Activated T-cell treated with anti-CD3 and anti-CD28 coated beads, Interleukin-2, amount 50 U/mL, for 4 hours (primary cell): Measurements from ENCODE around the gene CNNM2. TPM values are rescaled to one million over a fixed set of nuclear protein-coding genes. Genes with fewer than 3 reads are reported as not detected.

ENCODE experiments used
- ATAC-seq, 2 donors: fragments of 200-7000 bp; cut with Tn5 transposase; one replicate each; pipeline ENCODE4 v1.10.0; 2021
- DNase-seq: peaks from one replicate; pipeline ENCODE4 v3.0.0-alpha.2; 2020
- H3K27me3 Mint-ChIP-seq: one replicate; pipeline ENCODE4 v1.8.0; 2021; ENCODE audit warnings: low read depth, mixed read lengths
- H3K36me3 Mint-ChIP-seq: one replicate; pipeline ENCODE4 v1.8.0; 2022; ENCODE audit warnings: mixed read lengths; ENCODE audit not compliant: insufficient read depth
- H3K4me1 Mint-ChIP-seq: one replicate; pipeline ENCODE4 v1.8.0; 2021; ENCODE audit warnings: low read depth, mixed read lengths
- H3K4me3 Mint-ChIP-seq: one replicate; pipeline ENCODE4 v1.8.0; 2021; ENCODE audit warnings: mild to moderate bottlenecking, moderate library complexity, mixed read lengths
- H3K9me3 Mint-ChIP-seq: one replicate; pipeline ENCODE4 v1.8.0; 2021; ENCODE audit warnings: mixed read lengths
- total RNA-seq, 3 donors: library from RNA; stranded (reverse); gene quantifications; one replicate each; pipeline ENCODE4 v1.2.1, GENCODE V29; 2021

Gene CNNM2
- total RNA-seq: 1 to 10 TPM; 6.0 to 6.3 (median 6.1) TPM

GRCh38 chr10:102917962-102918816, at the start of gene CNNM2:
TSS of gene CNNM2 (plus strand) at chr10:102918294. CDS start at chr10:102918481, 187 bp downstream.
- Mint-ChIP-seq H3K9me3 (no peaks in the 10 kb centered on the region), H3K4me1 (peaks cover 50% of the 10 kb centered on the region), H3K27me3 (peaks cover 11% of the 10 kb centered on the region), H3K36me3 (peaks cover 1% of the 10 kb centered on the region), H3K4me3 (peak within 1 kb of the TSS; percentile 92)
- DNase-seq (peak; percentile 99), ATAC-seq (peak; percentile 89 to 91)

DNA sequence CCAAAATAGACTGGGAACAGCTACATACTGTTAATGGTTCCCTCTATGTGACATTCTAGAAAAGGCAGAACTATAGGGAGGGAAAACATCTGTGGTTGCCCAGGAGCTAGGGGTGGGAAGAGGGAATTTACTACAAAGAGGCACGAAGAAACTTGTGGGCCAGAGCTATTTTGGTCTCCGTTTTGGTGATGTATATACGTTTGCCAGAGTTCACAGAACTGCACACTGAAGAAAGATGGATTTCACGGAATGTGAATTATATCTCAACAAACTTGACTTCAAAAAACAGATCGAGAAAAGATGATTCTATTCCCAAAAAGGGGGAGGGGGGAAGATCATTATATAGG, 49.2 kb upstream of the CNNM2 start:
- DNase-seq (no peak), ATAC-seq (no peak)
- Mint-ChIP-seq H3K4me1 (peaks cover 9% of the 10 kb centered on the region), H3K36me3 (peaks cover 9% of the 10 kb centered on the region), H3K27me3 (peaks cover 25% of the 10 kb centered on the region), H3K4me3 (peak overlapping the region; percentile 31), H3K9me3 (no peaks in the 10 kb centered on the region)

GRCh38 chr10:102869258-102870198, 48.6 kb upstream of the CNNM2 start, which contains the start of gene AS3MT:
TSS of gene AS3MT (plus strand) at chr10:102869470. CDS start at chr10:102869593, 123 bp downstream.
- Mint-ChIP-seq H3K27me3 (peaks cover 25% of the 10 kb centered on the region), H3K36me3 (peaks cover 10% of the 10 kb centered on the region), H3K9me3 (no peaks in the 10 kb centered on the region), H3K4me3 (peak within 1 kb of the TSS; percentile 31), H3K4me1 (peaks cover 9% of the 10 kb centered on the region)
- peak; percentile 78 to 80 for ATAC-seq
- no peak for DNase-seq

DNA sequence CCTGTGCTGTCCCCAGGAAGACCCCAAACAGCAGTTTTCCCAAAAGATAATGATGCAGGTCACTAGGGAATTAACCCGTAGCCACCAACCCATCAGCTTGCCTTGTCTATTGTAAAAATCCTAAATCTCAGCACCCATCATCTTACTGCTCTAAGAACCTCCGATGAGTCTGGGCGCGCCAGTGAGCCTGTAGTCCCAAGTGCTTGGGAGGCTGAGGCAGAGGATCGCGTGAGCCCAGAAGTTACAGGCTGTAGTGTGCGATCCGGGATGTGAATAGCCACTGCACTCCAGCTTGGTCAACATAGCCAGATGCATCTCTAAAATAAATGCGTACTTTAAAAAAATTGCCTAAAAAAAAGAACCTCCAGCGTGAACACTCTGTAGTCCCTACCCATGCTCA, 47.9 kb upstream of the CNNM2 start:
- ATAC-seq: no peak
- no peaks in the 10 kb centered on the region for H3K9me3 Mint-ChIP-seq
- peaks cover 9% of the 10 kb centered on the region for H3K4me1 Mint-ChIP-seq
- no peak for DNase-seq
- peak overlapping the region; percentile 24 for H3K4me3 Mint-ChIP-seq
- peaks cover 25% of the 10 kb centered on the region for H3K27me3 Mint-ChIP-seq
- peaks cover 7% of the 10 kb centered on the region for H3K36me3 Mint-ChIP-seq

GRCh38 chr10:102872163-102872562, 45.9 kb upstream of the CNNM2 start:
- ATAC-seq (no peak), DNase-seq (no peak)
- Mint-ChIP-seq H3K4me1 (peaks cover 9% of the 10 kb centered on the region), H3K4me3 (no peak overlapping the region), H3K9me3 (no peaks in the 10 kb centered on the region), H3K27me3 (peaks cover 25% of the 10 kb centered on the region), H3K36me3 (peaks cover 4% of the 10 kb centered on the region)

GRCh38 chr10:102876747-102877153, 41.3 kb upstream of the CNNM2 start:
- H3K4me3 Mint-ChIP-seq: no peak overlapping the region
- H3K9me3 Mint-ChIP-seq: no peaks in the 10 kb centered on the region
- peaks cover 4% of the 10 kb centered on the region for H3K36me3 Mint-ChIP-seq
- H3K4me1 Mint-ChIP-seq: no peaks in the 10 kb centered on the region
- ATAC-seq: no peak
- DNase-seq: no peak
- H3K27me3 Mint-ChIP-seq: peaks cover 4% of the 10 kb centered on the region

- DNase-seq (no peak), ATAC-seq (no peak)
- no peaks in the 10 kb centered on the region for H3K4me1 Mint-ChIP-seq
- H3K9me3 Mint-ChIP-seq: no peaks in the 10 kb centered on the region
- H3K4me3 Mint-ChIP-seq: no peak overlapping the region
- H3K36me3 Mint-ChIP-seq: peaks cover 4% of the 10 kb centered on the region
- H3K27me3 Mint-ChIP-seq: no peaks in the 10 kb centered on the region
Measured at GRCh38 chr10:102878629-102879028, 39.5 kb upstream of the CNNM2 start.

DNA sequence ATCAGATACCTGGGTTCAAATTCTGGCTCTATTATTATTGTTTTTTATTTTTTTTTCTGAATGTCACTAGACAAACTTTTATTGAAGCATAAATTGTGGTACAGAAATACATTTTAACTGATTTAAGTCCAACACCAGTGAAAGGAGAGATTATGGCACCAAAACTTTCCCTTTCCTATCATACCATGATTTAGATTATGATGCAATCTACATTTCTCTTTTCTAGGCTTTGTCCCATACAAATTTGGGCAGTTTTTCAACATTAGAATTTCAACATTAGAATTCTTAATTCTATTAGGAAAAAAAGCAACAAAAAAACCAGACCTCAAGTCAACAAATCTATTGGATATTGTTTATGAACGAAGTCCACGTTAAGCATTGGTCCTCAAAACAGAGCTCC, 37.8 kb upstream of the CNNM2 start:
- H3K36me3 Mint-ChIP-seq: peaks cover 2% of the 10 kb centered on the region
- H3K9me3 Mint-ChIP-seq: no peaks in the 10 kb centered on the region
- no peaks in the 10 kb centered on the region for H3K4me1 Mint-ChIP-seq
- no peak for ATAC-seq
- H3K4me3 Mint-ChIP-seq: no peak overlapping the region
- H3K27me3 Mint-ChIP-seq: no peaks in the 10 kb centered on the region
- DNase-seq: no peak

- Mint-ChIP-seq H3K4me3 (no peak overlapping the region), H3K9me3 (no peaks in the 10 kb centered on the region), H3K27me3 (no peaks in the 10 kb centered on the region), H3K4me1 (no peaks in the 10 kb centered on the region), H3K36me3 (no peaks in the 10 kb centered on the region)
- DNase-seq: no peak
- ATAC-seq: no peak
Measured at GRCh38 chr10:102888048-102888447, 30.0 kb upstream of the CNNM2 start.

DNA sequence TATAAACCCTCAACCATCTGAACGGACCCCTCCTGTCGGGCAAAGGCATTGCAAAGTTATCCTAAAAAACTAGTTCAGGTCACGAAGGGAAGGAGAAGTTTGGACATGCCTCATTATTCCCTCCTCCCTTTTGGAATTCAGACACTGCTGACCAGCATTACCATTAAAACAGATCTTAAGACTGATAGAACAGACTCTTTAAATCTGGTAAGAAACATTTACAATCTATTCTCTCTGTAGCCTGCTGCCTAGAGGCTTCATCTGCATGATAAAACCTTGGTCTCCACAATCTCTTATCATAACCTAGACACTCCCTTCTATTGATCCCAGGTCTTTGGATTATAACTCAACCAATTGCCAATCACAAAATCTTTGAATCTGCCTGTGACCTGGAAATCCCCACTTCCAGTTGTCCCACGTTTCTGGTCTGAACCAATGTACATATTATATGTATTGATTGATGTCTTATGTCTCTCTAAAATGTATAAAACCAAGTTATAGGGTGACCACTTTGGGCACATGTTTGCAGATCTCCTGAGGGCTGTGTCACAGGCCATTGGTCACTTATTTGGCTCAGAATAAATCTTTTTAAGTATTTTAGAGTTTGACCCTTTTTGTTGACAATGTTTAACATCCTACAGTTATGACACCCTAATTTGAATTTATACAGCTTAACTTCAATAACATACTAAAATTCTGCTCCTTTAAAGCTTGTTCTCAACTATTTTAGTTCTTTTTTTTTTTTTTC, 23.5 kb upstream of the CNNM2 start:
- Mint-ChIP-seq H3K9me3 (no peaks in the 10 kb centered on the region), H3K27me3 (no peaks in the 10 kb centered on the region), H3K4me1 (no peaks in the 10 kb centered on the region), H3K36me3 (peaks cover 5% of the 10 kb centered on the region), H3K4me3 (no peak overlapping the region)
- ATAC-seq (no peak), DNase-seq (no peak)

- Mint-ChIP-seq H3K4me1 (no peaks in the 10 kb centered on the region), H3K9me3 (no peaks in the 10 kb centered on the region), H3K36me3 (no peaks in the 10 kb centered on the region), H3K27me3 (no peaks in the 10 kb centered on the region), H3K4me3 (no peak overlapping the region)
- DNase-seq (no peak), ATAC-seq (no peak)
Measured at GRCh38 chr10:102900006-102900405, 18.1 kb upstream of the CNNM2 start.

DNA sequence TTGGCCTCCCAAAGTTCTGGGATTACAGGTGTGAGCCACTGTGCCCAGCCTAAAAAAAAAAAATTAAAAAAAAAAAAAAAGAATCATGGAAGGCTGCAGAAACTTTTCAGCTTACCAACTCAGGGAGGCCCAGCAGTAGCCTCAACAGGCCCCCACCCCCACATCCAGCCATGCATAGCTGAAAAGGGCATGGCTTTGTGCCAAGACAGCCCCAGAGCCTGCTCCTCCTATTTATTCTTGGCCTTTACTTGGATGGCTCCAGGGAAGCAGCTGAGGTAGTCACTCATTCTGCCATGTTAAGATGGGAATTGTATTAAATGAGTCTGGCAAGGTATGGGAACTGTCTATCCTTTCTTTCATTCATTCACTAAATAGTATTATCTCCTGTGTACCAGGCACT, 13.7 kb upstream of the CNNM2 start:
- DNase-seq (no peak), ATAC-seq (no peak)
- Mint-ChIP-seq H3K36me3 (no peaks in the 10 kb centered on the region), H3K27me3 (no peaks in the 10 kb centered on the region), H3K4me3 (no peak overlapping the region), H3K4me1 (no peaks in the 10 kb centered on the region), H3K9me3 (no peaks in the 10 kb centered on the region)

DNA sequence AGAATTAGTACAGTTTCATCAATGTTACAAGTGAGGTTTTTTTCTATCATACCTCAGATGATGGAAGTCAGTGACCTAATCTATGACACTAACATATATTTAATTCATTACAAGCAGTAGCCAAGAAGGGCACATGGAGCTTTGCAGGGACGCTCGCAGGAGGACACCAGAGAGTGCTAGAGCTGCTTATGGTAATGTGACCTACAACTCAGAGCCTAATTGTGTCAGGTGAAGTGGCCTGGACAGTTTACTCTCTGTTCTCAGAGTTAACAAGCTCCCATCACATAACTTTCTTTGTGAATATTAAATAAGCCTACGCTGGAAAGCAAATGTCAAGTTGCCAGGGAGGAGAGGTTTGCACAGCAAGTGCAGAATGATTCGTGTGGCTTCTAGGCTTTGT, 11.6 kb upstream of the CNNM2 start:
- Mint-ChIP-seq H3K27me3 (no peaks in the 10 kb centered on the region), H3K4me3 (no peak overlapping the region), H3K9me3 (no peaks in the 10 kb centered on the region), H3K36me3 (no peaks in the 10 kb centered on the region), H3K4me1 (no peaks in the 10 kb centered on the region)
- ATAC-seq (no peak), DNase-seq (no peak)

DNA sequence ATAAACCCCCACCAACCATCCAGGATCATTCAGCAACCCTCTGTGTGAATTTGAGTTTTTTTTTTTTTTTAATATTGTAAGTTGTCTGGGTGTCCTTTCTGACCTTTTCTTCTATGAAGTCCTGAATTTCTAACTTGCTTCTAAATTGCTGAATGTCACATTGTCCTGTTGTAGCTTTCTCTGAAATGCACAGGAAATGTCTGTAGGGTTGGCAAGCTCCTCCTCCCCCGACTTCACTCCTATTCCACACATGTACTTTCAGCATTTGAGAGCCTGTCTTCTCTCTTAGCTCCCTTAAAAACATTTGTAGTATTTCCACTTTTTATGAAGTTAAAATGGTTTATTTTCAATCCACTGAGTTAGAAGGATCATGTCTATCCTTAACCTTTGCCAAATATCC, 3.3 kb upstream of the CNNM2 start:
- ATAC-seq (no peak), DNase-seq (no peak)
- Mint-ChIP-seq H3K4me1 (peaks cover 17% of the 10 kb centered on the region), H3K9me3 (no peaks in the 10 kb centered on the region), H3K4me3 (no peak overlapping the region), H3K36me3 (no peaks in the 10 kb centered on the region), H3K27me3 (peaks cover 17% of the 10 kb centered on the region)
